H1 (cell line): Measurements from ENCODE around the gene POLA2. TPM values are rescaled to one million over a fixed set of nuclear protein-coding genes. Genes with fewer than 3 reads are reported as not detected.

ENCODE experiments used
- CBX5 ChIP-seq: fragments of 300-800, 300-1000 bp; sonication (generic); IDR thresholded peaks from 2 replicates; pipeline ENCODE4 v1.7.1; 2016; ENCODE audit warnings: antibody characterized with exemption, low read length, low read depth
- CBX8 ChIP-seq: fragments of 300-800, 300-1000 bp; sonication (generic); IDR thresholded peaks from 2 replicates; pipeline ENCODE4 v1.7.1; 2016; ENCODE audit warnings: low read depth, low read length, borderline replicate concordance
- polyA plus RNA-seq, 7 experiments: library from polyadenylated mRNA; depleted of rRNA in 3 of 7; stranded (reverse) in 5 of 7; unstranded in 2 of 7; fragments of >200 nt in 5 of 7; fragments of 200-250 nt in 2 of 7; gene quantifications; 1 replicate in 5 of 7; 2 replicates in 1 of 7; 4 replicates in 1 of 7; pipeline versions ENCODE4 v1.2.1 to v1.2.3, GENCODE V29; 2011 to 2013; ENCODE audit warnings: missing spikeins in 2 of 7, mixed read lengths in 2 of 7
- total RNA-seq: library from RNA; stranded (reverse); fragmentation: NEBNext Ultra II Directional; extraction: Animal tissue kit (Norgen Biotek cat#: 25700); gene quantifications from 2 replicates; pipeline ENCODE4 v1.2.1, GENCODE V29; 2021

POLA2 gene
- total and polyA plus RNA-seq, 2 of the 8 experiments (the other 6 are each of a cell fraction or from before 2014, with no cell fraction given) = 31.2 to 55.9 TPM

DNA sequence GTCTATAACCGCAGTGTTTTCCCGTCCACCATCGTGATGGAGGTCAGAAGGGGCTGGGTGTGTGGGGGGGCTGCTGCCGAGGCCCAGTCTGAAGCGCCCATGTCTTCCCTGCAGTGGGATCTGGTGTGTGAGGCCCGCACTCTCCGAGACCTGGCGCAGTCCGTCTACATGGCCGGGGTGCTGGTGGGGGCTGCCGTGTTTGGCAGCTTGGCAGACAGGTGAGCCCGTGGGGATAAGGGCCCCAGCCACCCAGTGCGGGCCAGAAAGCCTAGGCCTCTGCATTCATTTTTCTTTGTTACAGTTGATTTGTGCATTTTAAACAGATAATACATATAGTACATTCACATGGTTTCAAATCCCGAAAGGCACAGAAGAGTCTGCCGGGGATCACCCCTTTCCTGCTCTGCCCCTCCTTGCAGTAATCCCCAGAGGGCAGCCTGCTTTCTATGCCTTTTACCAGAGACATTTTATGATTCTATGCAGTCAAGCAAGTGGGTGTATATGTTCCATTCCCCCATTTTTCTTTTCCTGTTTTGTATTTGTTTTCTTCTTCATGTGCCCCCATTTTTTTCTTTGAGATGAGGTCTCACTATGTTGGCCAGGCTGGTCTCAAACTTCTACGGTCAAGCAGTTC is 47.4 kb upstream of the POLA2 start (continued):
- TF ChIP-seq CBX5 (no peak), CBX8 (no peak)
